Right lobe of liver (tissue), 4 donors: ENCODE results near the gene TMEM220.

Experiments used
- POLR2A ChIP-seq: fragments of 450-650 bp; IDR thresholded peaks from one replicate; pipeline ENCODE4 v1.6.1; 2017; ENCODE audit warnings: antibody characterized with exemption, mild to moderate bottlenecking
- TF ChIP-seq, protein P1 (sequence below), 4 donors: fragments of 200-600 bp in 3 of 4; fragments of 450-650 bp in 1 of 4; IDR thresholded peaks; one replicate each; pipeline versions ENCODE4 v1.5.1 to v1.8.0; 2016 to 2022; ENCODE audit warnings: antibody characterized with exemption in 4 of 4, mild to moderate bottlenecking in 2 of 4
- donor health status: DM: no; HTN: no; CAD: no.
- donor health status: DM: no; HTN: no; CAD: no.
- donor health status: DM: no; HTN: yes; CAD: no.

DNA sequence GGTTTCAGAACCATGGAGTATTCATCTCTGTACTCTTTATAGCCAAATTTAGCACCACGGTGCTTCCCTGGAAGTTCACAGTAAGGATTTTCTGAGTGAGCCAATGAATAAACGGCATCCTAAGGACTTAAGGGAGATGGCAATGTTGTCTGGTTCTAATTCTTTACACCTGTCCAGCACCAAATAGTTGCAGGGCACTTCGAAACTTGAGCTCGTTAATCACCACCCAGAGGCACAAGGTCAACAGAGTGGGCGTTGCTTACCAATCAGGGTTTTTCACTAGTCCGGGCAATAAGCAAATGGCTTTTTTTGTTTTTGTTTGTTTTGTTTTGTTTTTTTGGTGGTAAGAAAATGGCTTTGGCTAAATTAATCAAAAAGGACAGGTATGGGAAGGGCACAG lies 28.2 kb upstream of the TMEM220 start:
- TF ChIP-seq POLR2A = no peak
- TF ChIP-seq, protein P1, sequence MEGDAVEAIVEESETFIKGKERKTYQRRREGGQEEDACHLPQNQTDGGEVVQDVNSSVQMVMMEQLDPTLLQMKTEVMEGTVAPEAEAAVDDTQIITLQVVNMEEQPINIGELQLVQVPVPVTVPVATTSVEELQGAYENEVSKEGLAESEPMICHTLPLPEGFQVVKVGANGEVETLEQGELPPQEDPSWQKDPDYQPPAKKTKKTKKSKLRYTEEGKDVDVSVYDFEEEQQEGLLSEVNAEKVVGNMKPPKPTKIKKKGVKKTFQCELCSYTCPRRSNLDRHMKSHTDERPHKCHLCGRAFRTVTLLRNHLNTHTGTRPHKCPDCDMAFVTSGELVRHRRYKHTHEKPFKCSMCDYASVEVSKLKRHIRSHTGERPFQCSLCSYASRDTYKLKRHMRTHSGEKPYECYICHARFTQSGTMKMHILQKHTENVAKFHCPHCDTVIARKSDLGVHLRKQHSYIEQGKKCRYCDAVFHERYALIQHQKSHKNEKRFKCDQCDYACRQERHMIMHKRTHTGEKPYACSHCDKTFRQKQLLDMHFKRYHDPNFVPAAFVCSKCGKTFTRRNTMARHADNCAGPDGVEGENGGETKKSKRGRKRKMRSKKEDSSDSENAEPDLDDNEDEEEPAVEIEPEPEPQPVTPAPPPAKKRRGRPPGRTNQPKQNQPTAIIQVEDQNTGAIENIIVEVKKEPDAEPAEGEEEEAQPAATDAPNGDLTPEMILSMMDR (IDR thresholded peaks at IDR 0.05) = no peak
